ENCODE results near the gene TATDN2. TPM values are rescaled to one million over a fixed set of nuclear protein-coding genes. Genes with fewer than 3 reads are reported as not detected.

Gene TATDN2
- total and polyA plus RNA-seq, 9 of the 15 experiments (the other 6 are each of a cell fraction or from before 2014, with no cell fraction given) = 5.2 to 44.7 (median 25.8) TPM

- TF ChIP-seq TFAP4 (CRISPR knock-in tag; IDR thresholded peaks at IDR 0.05; ENCODE audit: borderline replicate concordance) (peak; percentile 36; the same call in 1 of the 2 replicates), ZNF592 (IDR thresholded peaks at IDR 0.05) (peak; percentile 57; the same call in 1 of the 2 replicates), JUN (IDR thresholded peaks at IDR 0.05; ENCODE audit: borderline replicate concordance, low read depth, low read length) (no peak), JUN (CRISPR knock-in tag; IDR thresholded peaks at IDR 0.05; ENCODE audit: borderline replicate concordance) (no peak), ESRRB (CRISPR knock-in tag; IDR thresholded peaks at IDR 0.05; ENCODE audit: borderline replicate concordance) (no peak), ZMIZ1 (IDR thresholded peaks at IDR 0.05; ENCODE audit: low read depth in 2 of 2, low read length in 2 of 2) (no peak), CREM (IDR thresholded peaks at IDR 0.05; ENCODE audit: low read depth) (peak; percentile 57), MTA1 (IDR thresholded peaks at IDR 0.05; ENCODE audit: borderline replicate concordance) (0 out of 2 replicates have a peak, but pooled peaks have one; percentile 40), FOXA1 (IDR thresholded peaks at IDR 0.05; ENCODE audit: borderline replicate concordance) (no peak), ID3 (CRISPR knock-in tag; IDR thresholded peaks at IDR 0.05) (no peak), ID3 (tag; IDR thresholded peaks at IDR 0.05) (no peak), TOE1 (IDR thresholded peaks at IDR 0.05; ENCODE audit: borderline replicate concordance) (no peak), TOE1 (CRISPR knock-in tag; IDR thresholded peaks at IDR 0.05; ENCODE audit: borderline replicate concordance, low read depth) (no peak), EZH2 (IDR thresholded peaks at IDR 0.05; ENCODE audit: borderline replicate concordance, low read depth, low read length) (no peak), RCOR1 (IDR thresholded peaks at IDR 0.05; ENCODE audit: borderline replicate concordance in 1 of 2, low read depth in 2 of 2, low read length in 2 of 2) (peak in 1 of 2 experiments; percentile 61; a peak in 2 of 4 replicates), MAX (CRISPR knock-in tag; IDR thresholded peaks at IDR 0.05) (no peak), ZNF3 (CRISPR knock-in tag; IDR thresholded peaks at IDR 0.05) (no peak)
These were observed 49.3 kb upstream of the TATDN2 start (continued) for GRCh38 chr3:10198761-10199649.

All from K562 (cell line).